ENCODE measurements around the gene LASP1.
A peak's percentile ranks its signal among the peaks of the same experiment; 100 is the strongest.
"Not testable (repeated sequence)": the region's sequence is repeated elsewhere in the genome, so short reads cannot be mapped to it uniquely, and the experiment has no call there.

Gene LASP1

GRCh38 chr17:38907930-38908675, 38.2 kb downstream of the LASP1 start:
- peaks cover 60% of the 10 kb centered on the region for H3K36me3 ChIP-seq (ENCODE audit: control insufficient read depth, insufficient read depth, low read length)
- no peaks in the 10 kb centered on the region for H3K9me3 ChIP-seq (ENCODE audit: control insufficient read depth, low read length)
- no peak for DNase-seq
- H3K27ac ChIP-seq (ENCODE audit: insufficient read depth, low read length, poor library complexity, severe bottlenecking), result peak overlapping the region; percentile 31
- no peaks in the 10 kb centered on the region for H3K27me3 ChIP-seq (replicated peaks; ENCODE audit: control insufficient read depth, insufficient read depth, low read length, poor library complexity, severe bottlenecking)
- H3K4me3 ChIP-seq (ENCODE audit: insufficient read depth, low read depth, low read length, poor library complexity, severe bottlenecking), result no peak overlapping the region
- H3K4me1 ChIP-seq (ENCODE audit: control insufficient read depth, insufficient read depth, low read length, poor library complexity, severe bottlenecking), result no peaks in the 10 kb centered on the region

- Histone ChIP-seq H3K27ac (ENCODE audit: insufficient read depth, low read length, poor library complexity, severe bottlenecking) (peak overlapping the region; percentile 31), H3K4me3 (ENCODE audit: insufficient read depth, low read depth, low read length, poor library complexity, severe bottlenecking) (no peak overlapping the region), H3K36me3 (ENCODE audit: control insufficient read depth, insufficient read depth, low read length) (peaks cover 58% of the 10 kb centered on the region), H3K4me1 (ENCODE audit: control insufficient read depth, insufficient read depth, low read length, poor library complexity, severe bottlenecking) (no peaks in the 10 kb centered on the region), H3K27me3 (replicated peaks; ENCODE audit: control insufficient read depth, insufficient read depth, low read length, poor library complexity, severe bottlenecking) (no peaks in the 10 kb centered on the region), H3K9me3 (ENCODE audit: control insufficient read depth, low read length) (no peaks in the 10 kb centered on the region)
- DNase-seq, result no peak
Observed at GRCh38 chr17:38908676-38909181, 38.9 kb downstream of the LASP1 start.

- no peaks in the 10 kb centered on the region for H3K9me3 ChIP-seq (ENCODE audit: control insufficient read depth, low read length)
- H3K4me1 ChIP-seq (ENCODE audit: control insufficient read depth, insufficient read depth, low read length, poor library complexity, severe bottlenecking), result no peaks in the 10 kb centered on the region
- H3K36me3 ChIP-seq (ENCODE audit: control insufficient read depth, insufficient read depth, low read length), result peaks cover 64% of the 10 kb centered on the region
- H3K27me3 ChIP-seq (replicated peaks; ENCODE audit: control insufficient read depth, insufficient read depth, low read length, poor library complexity, severe bottlenecking), result no peaks in the 10 kb centered on the region
- H3K4me3 ChIP-seq (ENCODE audit: insufficient read depth, low read depth, low read length, poor library complexity, severe bottlenecking), result no peak overlapping the region
- no peak for DNase-seq
- no peak overlapping the region for H3K27ac ChIP-seq (ENCODE audit: insufficient read depth, low read length, poor library complexity, severe bottlenecking)
Observed at GRCh38 chr17:38910325-38910724, 40.5 kb downstream of the LASP1 start.

DNA sequence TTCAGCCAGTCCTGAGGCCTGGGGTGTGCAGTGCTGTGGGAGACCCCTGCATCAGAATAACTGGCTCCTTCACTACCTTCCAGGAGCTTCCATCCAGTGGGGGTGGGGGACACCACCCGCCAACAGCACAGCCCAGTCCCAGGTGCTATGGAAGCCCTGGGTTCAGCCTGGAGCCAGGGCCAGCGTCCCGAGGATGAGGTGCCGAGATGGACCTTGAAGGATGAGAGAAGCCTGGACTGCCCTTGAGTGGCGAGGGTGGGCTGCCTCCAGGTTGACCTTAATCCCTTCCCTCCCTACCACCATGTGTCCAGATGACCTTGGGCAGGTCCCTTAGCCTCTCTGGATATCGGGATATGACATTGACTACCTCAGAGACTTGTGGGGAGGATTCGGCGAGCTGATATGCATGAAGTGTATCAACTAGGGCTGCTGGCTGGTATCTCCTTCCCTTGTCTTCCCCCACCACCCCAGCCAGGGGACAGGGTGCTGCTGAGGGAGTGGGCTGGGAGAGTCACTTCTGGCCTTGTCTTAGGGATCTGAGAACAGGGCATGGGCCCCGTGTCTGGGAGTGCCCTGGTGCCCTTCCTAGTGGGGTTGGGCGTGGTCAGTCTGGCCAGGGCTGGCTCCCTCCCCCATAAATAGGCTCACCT, 41.3 kb downstream of the LASP1 start:
- no peaks in the 10 kb centered on the region for H3K9me3 ChIP-seq (ENCODE audit: control insufficient read depth, low read length)
- peaks cover 67% of the 10 kb centered on the region for H3K36me3 ChIP-seq (ENCODE audit: control insufficient read depth, insufficient read depth, low read length)
- no peaks in the 10 kb centered on the region for H3K4me1 ChIP-seq (ENCODE audit: control insufficient read depth, insufficient read depth, low read length, poor library complexity, severe bottlenecking)
- DNase-seq, result no peak
- no peak overlapping the region for H3K4me3 ChIP-seq (ENCODE audit: insufficient read depth, low read depth, low read length, poor library complexity, severe bottlenecking)
- H3K27me3 ChIP-seq (replicated peaks; ENCODE audit: control insufficient read depth, insufficient read depth, low read length, poor library complexity, severe bottlenecking), result no peaks in the 10 kb centered on the region
- H3K27ac ChIP-seq (ENCODE audit: insufficient read depth, low read length, poor library complexity, severe bottlenecking), result peak overlapping the region; percentile 10

DNA sequence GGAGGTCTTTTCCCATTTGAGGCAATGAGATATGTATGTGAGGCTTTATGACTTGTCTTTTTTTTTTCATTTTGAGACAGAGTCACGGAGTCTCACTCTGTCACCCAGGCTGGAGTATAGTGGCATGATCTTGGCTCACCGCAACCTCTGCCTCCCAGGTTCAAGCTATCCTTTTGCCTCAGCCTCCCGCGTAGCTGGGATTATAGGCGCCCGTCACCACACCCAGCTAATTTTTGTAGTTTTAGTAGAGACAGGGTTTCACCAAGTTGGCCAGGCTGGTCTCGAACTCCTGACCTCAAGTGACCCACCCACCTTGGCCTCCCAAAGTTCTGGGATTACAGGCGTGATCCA, 41.8 kb downstream of the LASP1 start:
- H3K9me3 ChIP-seq (ENCODE audit: control insufficient read depth, low read length); H3K4me3 ChIP-seq (ENCODE audit: insufficient read depth, low read depth, low read length, poor library complexity, severe bottlenecking); H3K4me1 ChIP-seq (ENCODE audit: control insufficient read depth, insufficient read depth, low read length, poor library complexity, severe bottlenecking); DNase-seq; H3K27me3 ChIP-seq (replicated peaks; ENCODE audit: control insufficient read depth, insufficient read depth, low read length, poor library complexity, severe bottlenecking): not testable (repeated sequence)
- Histone ChIP-seq H3K36me3 (ENCODE audit: control insufficient read depth, insufficient read depth, low read length) (peaks cover 69% of the 10 kb centered on the region), H3K27ac (ENCODE audit: insufficient read depth, low read length, poor library complexity, severe bottlenecking) (peak overlapping the region; percentile 10)

- Histone ChIP-seq H3K36me3 (ENCODE audit: control insufficient read depth, insufficient read depth, low read length) (peaks cover 75% of the 10 kb centered on the region), H3K4me1 (ENCODE audit: control insufficient read depth, insufficient read depth, low read length, poor library complexity, severe bottlenecking) (no peaks in the 10 kb centered on the region), H3K27ac (ENCODE audit: insufficient read depth, low read length, poor library complexity, severe bottlenecking) (peak overlapping the region; percentile 24)
Observed at GRCh38 chr17:38912221-38912813, 42.5 kb downstream of the LASP1 start.

DNA sequence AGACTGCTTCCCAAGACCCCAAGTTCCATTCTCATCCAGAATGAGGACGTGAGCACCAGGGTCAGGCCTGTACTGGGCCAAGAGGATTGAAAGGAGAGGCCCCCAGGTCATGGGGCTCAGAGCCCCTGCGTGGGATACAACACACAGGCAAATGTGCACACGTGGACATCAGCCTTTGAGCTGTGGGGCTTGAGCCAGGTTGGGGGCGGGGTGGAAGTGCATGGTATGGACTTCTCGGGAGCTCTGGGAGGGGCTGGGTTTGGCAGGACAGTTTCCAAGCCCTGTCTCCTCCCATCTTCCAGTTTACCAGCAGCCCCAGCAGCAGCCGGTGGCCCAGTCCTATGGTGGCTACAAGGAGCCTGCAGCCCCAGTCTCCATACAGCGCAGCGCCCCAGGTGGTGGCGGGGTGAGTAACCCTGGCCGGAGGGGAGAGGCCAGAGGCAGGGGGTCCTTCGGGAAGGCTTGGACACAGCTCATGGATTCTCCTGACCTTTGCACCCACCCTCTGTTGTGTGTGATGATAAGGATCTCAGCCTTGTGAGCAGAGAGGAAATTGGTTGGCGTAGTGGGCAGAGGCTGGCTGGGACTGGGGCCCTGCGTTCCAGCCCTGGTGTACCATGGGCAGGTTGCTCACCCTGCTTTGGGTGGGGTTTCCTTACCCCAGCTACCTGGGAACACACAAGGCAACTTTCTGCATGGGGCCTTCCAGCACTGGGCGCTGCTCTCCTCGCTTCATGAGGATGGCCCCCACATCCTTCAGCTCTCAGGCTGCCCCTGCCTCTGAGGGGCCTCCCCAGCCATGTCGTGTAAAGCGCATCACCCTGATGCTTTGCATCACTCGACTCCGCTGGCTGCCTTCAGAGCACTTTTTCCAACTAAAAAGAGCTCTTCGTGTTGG, 45.1 kb downstream of the LASP1 start:
- no peaks in the 10 kb centered on the region for H3K27me3 ChIP-seq (replicated peaks; ENCODE audit: control insufficient read depth, insufficient read depth, low read length, poor library complexity, severe bottlenecking)
- H3K4me3 ChIP-seq (ENCODE audit: insufficient read depth, low read depth, low read length, poor library complexity, severe bottlenecking), result no peak overlapping the region
- no peak overlapping the region for H3K27ac ChIP-seq (ENCODE audit: insufficient read depth, low read length, poor library complexity, severe bottlenecking)
- H3K9me3 ChIP-seq (ENCODE audit: control insufficient read depth, low read length), result no peaks in the 10 kb centered on the region
- no peak for DNase-seq
- H3K36me3 ChIP-seq (ENCODE audit: control insufficient read depth, insufficient read depth, low read length), result peaks cover 79% of the 10 kb centered on the region
- H3K4me1 ChIP-seq (ENCODE audit: control insufficient read depth, insufficient read depth, low read length, poor library complexity, severe bottlenecking), result no peaks in the 10 kb centered on the region

More at GRCh38 chr17:38912221-38912813, 42.5 kb downstream of the LASP1 start:
- H3K27me3 ChIP-seq (replicated peaks; ENCODE audit: control insufficient read depth, insufficient read depth, low read length, poor library complexity, severe bottlenecking), result no peaks in the 10 kb centered on the region
- DNase-seq, result no peak
- no peaks in the 10 kb centered on the region for H3K9me3 ChIP-seq (ENCODE audit: control insufficient read depth, low read length)
- no peak overlapping the region for H3K4me3 ChIP-seq (ENCODE audit: insufficient read depth, low read depth, low read length, poor library complexity, severe bottlenecking)

GRCh38 chr17:38915639-38915995, 45.8 kb downstream of the LASP1 start:
- Histone ChIP-seq H3K36me3 (ENCODE audit: control insufficient read depth, insufficient read depth, low read length) (peaks cover 82% of the 10 kb centered on the region), H3K9me3 (ENCODE audit: control insufficient read depth, low read length) (no peaks in the 10 kb centered on the region), H3K27ac (ENCODE audit: insufficient read depth, low read length, poor library complexity, severe bottlenecking) (no peak overlapping the region), H3K4me3 (ENCODE audit: insufficient read depth, low read depth, low read length, poor library complexity, severe bottlenecking) (no peak overlapping the region), H3K27me3 (replicated peaks; ENCODE audit: control insufficient read depth, insufficient read depth, low read length, poor library complexity, severe bottlenecking) (no peaks in the 10 kb centered on the region), H3K4me1 (ENCODE audit: control insufficient read depth, insufficient read depth, low read length, poor library complexity, severe bottlenecking) (no peaks in the 10 kb centered on the region)
- DNase-seq, result no peak

DNA sequence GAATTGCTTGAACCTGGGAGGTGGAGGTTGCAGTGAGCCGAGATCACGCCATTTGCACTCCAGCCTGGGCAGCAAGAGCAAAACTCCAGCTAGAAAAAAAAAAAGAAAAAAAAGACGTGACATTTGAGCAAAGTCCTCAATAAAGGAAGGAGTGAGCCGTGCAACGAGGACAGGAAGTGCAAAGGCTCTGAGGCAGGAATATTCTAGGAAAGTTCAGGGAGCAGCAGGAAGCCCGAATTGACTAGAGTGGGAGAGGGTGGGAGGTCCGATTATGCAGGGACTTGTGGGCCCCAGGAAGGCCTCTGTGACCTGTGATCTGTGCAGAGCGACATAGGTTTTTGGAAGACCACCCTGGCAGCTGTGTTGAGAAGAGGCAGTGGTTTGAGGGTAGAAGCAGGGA, 46.9 kb downstream of the LASP1 start:
- Histone ChIP-seq H3K27me3 (replicated peaks; ENCODE audit: control insufficient read depth, insufficient read depth, low read length, poor library complexity, severe bottlenecking) (no peaks in the 10 kb centered on the region), H3K9me3 (ENCODE audit: control insufficient read depth, low read length) (no peaks in the 10 kb centered on the region), H3K4me1 (ENCODE audit: control insufficient read depth, insufficient read depth, low read length, poor library complexity, severe bottlenecking) (no peaks in the 10 kb centered on the region), H3K36me3 (ENCODE audit: control insufficient read depth, insufficient read depth, low read length) (peaks cover 72% of the 10 kb centered on the region), H3K27ac (ENCODE audit: insufficient read depth, low read length, poor library complexity, severe bottlenecking) (no peak overlapping the region), H3K4me3 (ENCODE audit: insufficient read depth, low read depth, low read length, poor library complexity, severe bottlenecking) (no peak overlapping the region)
- DNase-seq, result no peak
